Measurements from ENCODE around the gene PTPRCAP. TPM values are rescaled to one million over a fixed set of nuclear protein-coding genes. Genes with fewer than 3 reads are reported as not detected.

PTPRCAP gene
- total and polyA plus RNA-seq, 9 of the 15 experiments (the other 6 are each of a cell fraction or from before 2014, with no cell fraction given): 0.22 to 2.0 (median 1.1) TPM; not detected in 4

DNA sequence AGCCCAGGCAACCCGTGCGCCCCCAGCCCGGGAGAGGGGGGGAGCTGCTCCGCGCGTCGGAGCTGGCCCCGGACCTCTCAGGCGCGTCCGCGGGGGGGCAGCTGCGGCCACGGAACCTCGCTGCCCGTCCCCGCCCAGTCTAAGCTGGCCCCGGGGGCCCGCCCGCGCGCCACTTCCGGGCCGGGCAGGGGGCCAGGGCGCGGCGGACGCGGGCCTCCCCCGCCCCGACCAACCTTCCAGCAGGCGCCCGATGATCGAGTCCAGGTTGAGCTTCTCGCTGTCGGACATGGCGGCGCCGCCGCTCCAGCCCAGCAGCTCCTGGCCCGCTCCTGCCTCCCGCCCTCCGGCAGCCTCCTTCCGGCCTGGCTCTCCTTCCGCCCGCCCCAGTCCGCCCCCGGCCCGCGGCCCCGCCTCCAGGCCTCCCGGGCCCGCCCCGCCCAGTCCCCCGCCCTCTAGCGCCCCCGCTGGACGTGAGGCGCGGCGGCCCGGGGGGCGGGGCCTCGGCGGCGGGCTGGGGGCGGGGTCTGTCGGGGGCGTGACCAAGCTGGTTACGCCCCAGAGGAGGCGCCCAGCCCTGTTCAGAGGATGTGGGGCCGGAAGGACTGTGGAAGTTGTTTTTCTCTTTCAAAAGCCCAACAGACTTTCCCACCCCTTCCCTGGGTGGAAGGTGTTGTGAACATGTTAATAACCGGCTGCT is 35.8 kb downstream of the PTPRCAP start, which contains the start of gene PPP1CA (continued):
- TF ChIP-seq MYC (IDR thresholded peaks at IDR 0.05; ENCODE audit: low read depth, low read length): no peak
- TF ChIP-seq MYC (CRISPR knock-in tag; IDR thresholded peaks at IDR 0.05; ENCODE audit: borderline replicate concordance, low read depth): no peak
- no peak for TF ChIP-seq ZNF696 (CRISPR knock-in tag; conservative IDR thresholded peaks at IDR 0.05)
- no peak for TF ChIP-seq CEBPG (CRISPR knock-in tag; IDR thresholded peaks at IDR 0.05)
- no peak for TF ChIP-seq CEBPG (tag; conservative IDR thresholded peaks at IDR 0.05 in 1 of 2, IDR thresholded peaks at IDR 0.05 in 1 of 2)
- TF ChIP-seq, protein P1, sequence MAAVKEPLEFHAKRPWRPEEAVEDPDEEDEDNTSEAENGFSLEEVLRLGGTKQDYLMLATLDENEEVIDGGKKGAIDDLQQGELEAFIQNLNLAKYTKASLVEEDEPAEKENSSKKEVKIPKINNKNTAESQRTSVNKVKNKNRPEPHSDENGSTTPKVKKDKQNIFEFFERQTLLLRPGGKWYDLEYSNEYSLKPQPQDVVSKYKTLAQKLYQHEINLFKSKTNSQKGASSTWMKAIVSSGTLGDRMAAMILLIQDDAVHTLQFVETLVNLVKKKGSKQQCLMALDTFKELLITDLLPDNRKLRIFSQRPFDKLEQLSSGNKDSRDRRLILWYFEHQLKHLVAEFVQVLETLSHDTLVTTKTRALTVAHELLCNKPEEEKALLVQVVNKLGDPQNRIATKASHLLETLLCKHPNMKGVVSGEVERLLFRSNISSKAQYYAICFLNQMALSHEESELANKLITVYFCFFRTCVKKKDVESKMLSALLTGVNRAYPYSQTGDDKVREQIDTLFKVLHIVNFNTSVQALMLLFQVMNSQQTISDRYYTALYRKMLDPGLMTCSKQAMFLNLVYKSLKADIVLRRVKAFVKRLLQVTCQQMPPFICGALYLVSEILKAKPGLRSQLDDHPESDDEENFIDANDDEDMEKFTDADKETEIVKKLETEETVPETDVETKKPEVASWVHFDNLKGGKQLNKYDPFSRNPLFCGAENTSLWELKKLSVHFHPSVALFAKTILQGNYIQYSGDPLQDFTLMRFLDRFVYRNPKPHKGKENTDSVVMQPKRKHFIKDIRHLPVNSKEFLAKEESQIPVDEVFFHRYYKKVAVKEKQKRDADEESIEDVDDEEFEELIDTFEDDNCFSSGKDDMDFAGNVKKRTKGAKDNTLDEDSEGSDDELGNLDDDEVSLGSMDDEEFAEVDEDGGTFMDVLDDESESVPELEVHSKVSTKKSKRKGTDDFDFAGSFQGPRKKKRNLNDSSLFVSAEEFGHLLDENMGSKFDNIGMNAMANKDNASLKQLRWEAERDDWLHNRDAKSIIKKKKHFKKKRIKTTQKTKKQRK (IDR thresholded peaks at IDR 0.05; ENCODE audit: borderline replicate concordance, low read depth, low read length): no peak
- peak; percentile 68; the same call in 1 of the 2 replicates for TF ChIP-seq GABPB1 (CRISPR knock-in tag; IDR thresholded peaks at IDR 0.05)
- TF ChIP-seq, protein P2, sequence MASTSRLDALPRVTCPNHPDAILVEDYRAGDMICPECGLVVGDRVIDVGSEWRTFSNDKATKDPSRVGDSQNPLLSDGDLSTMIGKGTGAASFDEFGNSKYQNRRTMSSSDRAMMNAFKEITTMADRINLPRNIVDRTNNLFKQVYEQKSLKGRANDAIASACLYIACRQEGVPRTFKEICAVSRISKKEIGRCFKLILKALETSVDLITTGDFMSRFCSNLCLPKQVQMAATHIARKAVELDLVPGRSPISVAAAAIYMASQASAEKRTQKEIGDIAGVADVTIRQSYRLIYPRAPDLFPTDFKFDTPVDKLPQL (IDR thresholded peaks at IDR 0.05; ENCODE audit: extremely low read depth, insufficient read length): no peak
- no peak for TF ChIP-seq ERF (CRISPR knock-in tag; IDR thresholded peaks at IDR 0.05)
- TF ChIP-seq BDP1 (IDR thresholded peaks at IDR 0.05; ENCODE audit: insufficient read depth, insufficient read length): no peak
- TF ChIP-seq LEF1 (IDR thresholded peaks at IDR 0.05): no peak
- TF ChIP-seq SMARCA5 (IDR thresholded peaks at IDR 0.05): no peak
- TF ChIP-seq, protein P3, sequence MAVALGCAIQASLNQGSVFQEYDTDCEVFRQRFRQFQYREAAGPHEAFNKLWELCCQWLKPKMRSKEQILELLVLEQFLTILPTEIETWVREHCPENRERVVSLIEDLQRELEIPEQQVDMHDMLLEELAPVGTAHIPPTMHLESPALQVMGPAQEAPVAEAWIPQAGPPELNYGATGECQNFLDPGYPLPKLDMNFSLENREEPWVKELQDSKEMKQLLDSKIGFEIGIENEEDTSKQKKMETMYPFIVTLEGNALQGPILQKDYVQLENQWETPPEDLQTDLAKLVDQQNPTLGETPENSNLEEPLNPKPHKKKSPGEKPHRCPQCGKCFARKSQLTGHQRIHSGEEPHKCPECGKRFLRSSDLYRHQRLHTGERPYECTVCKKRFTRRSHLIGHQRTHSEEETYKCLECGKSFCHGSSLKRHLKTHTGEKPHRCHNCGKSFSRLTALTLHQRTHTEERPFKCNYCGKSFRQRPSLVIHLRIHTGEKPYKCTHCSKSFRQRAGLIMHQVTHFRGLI (CRISPR knock-in tag; IDR thresholded peaks at IDR 0.05): no peak
- TF ChIP-seq ZNF24 (IDR thresholded peaks at IDR 0.05): 0 out of 2 replicates have a peak, but pooled peaks have one; percentile 11
- peak; percentile 5 for TF ChIP-seq TBP (optimal IDR thresholded peaks at IDR 0.05; ENCODE audit: low read depth, low read length)
- no peak for TF ChIP-seq FOXA3 (CRISPR knock-in tag; conservative IDR thresholded peaks at IDR 0.05 in 1 of 2, IDR thresholded peaks at IDR 0.05 in 1 of 2)
- no peak for TF ChIP-seq RBM22 (IDR thresholded peaks at IDR 0.05; ENCODE audit: low read depth, low read length, poor library complexity, severe bottlenecking)
- TF ChIP-seq RAD21 (CRISPR knock-in tag; conservative IDR thresholded peaks at IDR 0.05 in 1 of 2, IDR thresholded peaks at IDR 0.05 in 1 of 2): peak; percentile 66 to 78
- TF ChIP-seq, protein P4, sequence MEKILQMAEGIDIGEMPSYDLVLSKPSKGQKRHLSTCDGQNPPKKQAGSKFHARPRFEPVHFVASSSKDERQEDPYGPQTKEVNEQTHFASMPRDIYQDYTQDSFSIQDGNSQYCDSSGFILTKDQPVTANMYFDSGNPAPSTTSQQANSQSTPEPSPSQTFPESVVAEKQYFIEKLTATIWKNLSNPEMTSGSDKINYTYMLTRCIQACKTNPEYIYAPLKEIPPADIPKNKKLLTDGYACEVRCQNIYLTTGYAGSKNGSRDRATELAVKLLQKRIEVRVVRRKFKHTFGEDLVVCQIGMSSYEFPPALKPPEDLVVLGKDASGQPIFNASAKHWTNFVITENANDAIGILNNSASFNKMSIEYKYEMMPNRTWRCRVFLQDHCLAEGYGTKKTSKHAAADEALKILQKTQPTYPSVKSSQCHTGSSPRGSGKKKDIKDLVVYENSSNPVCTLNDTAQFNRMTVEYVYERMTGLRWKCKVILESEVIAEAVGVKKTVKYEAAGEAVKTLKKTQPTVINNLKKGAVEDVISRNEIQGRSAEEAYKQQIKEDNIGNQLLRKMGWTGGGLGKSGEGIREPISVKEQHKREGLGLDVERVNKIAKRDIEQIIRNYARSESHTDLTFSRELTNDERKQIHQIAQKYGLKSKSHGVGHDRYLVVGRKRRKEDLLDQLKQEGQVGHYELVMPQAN (IDR thresholded peaks at IDR 0.05; ENCODE audit: borderline replicate concordance): no peak
- no peak for TF ChIP-seq ZNF561 (CRISPR knock-in tag; conservative IDR thresholded peaks at IDR 0.05)
